Vagina (tissue), 2 donors: ENCODE measurements around the gene SAMD4A.

ENCODE experiments used
- POLR2A ChIP-seq, 2 donors: fragments of 450-650 bp; IDR thresholded peaks; one replicate each; pipeline ENCODE4 v1.6.1; 2017; ENCODE audit warnings: antibody characterized with exemption in 2 of 2, mild to moderate bottlenecking in 2 of 2, moderate library complexity in 2 of 2
- POLR2AphosphoS5 ChIP-seq, 2 donors: sonication (generic); formaldehyde crosslinking; IDR thresholded peaks; one replicate each; pipeline ENCODE4 v1.9.0; 2017; ENCODE audit warnings: antibody characterized with exemption in 2 of 2, mild to moderate bottlenecking in 2 of 2, low read depth in 1 of 2; ENCODE audit not compliant: insufficient read depth in 1 of 2
- TF ChIP-seq, protein P1 (sequence below), 3 experiments: fragments of 450-650 bp in 2 of 3; fragments of 200-600 bp in 1 of 3; sonication (generic) in 1 of 3; IDR thresholded peaks; one replicate each; pipeline ENCODE4 v1.5.1; 2017 to 2019; ENCODE audit warnings: antibody characterized with exemption in 3 of 3, mild to moderate bottlenecking in 2 of 3, moderate library complexity in 2 of 3

DNA sequence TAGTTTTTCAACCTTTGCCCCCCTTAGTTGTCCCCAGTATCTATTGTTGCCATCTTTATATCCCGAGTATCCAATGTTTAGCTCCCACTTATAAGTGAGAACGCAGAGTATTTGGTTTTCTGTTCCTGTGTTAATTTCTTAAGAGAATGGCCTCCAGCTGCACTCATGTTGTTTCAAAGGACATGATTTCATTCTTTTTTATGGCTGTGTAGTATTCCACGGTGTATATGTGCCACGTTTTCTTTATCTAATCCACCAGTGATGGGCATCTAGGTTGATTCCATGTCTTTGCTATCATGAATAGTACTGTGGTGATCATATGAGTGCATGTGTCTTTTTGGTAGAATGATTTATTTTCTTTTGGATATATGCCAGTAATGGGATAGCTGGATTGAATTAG, 263.7 kb downstream of the SAMD4A start:
- TF ChIP-seq, protein P1, sequence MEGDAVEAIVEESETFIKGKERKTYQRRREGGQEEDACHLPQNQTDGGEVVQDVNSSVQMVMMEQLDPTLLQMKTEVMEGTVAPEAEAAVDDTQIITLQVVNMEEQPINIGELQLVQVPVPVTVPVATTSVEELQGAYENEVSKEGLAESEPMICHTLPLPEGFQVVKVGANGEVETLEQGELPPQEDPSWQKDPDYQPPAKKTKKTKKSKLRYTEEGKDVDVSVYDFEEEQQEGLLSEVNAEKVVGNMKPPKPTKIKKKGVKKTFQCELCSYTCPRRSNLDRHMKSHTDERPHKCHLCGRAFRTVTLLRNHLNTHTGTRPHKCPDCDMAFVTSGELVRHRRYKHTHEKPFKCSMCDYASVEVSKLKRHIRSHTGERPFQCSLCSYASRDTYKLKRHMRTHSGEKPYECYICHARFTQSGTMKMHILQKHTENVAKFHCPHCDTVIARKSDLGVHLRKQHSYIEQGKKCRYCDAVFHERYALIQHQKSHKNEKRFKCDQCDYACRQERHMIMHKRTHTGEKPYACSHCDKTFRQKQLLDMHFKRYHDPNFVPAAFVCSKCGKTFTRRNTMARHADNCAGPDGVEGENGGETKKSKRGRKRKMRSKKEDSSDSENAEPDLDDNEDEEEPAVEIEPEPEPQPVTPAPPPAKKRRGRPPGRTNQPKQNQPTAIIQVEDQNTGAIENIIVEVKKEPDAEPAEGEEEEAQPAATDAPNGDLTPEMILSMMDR (IDR thresholded peaks at IDR 0.05) = no peak
- TF ChIP-seq POLR2AphosphoS5 (IDR thresholded peaks at IDR 0.05; ENCODE audit: insufficient read depth in 1 of 2, low read depth in 1 of 2) = no peak
- TF ChIP-seq POLR2A (IDR thresholded peaks at IDR 0.05) = no peak
